G401 (cell line): Measurements from ENCODE around the gene RNF224. TPM values are rescaled to one million over a fixed set of nuclear protein-coding genes. Genes with fewer than 3 reads are reported as not detected.
A peak's percentile ranks its signal among the peaks of the same experiment; 100 is the strongest.

Experiments
- DNase-seq: peaks from one replicate; pipeline ENCODE4 v3.0.0-alpha.2; 2015; ENCODE audit warnings: low spot score
- in situ Hi-C: cut with HindIII; loops from 2 replicates; pipeline ENCODE4 v1.10.0; 2016; ENCODE audit warnings: low sequenced_read_pairs, mixed read lengths
- total RNA-seq: library from RNA; depleted of rRNA; stranded (reverse); fragments of >200 nt; shearing (Covaris generic); gene quantifications from 2 replicates; pipeline ENCODE4 v1.2.3, GENCODE V29; 2014

The RNF224 gene
- total RNA-seq, 1 experiment from 2014 or later, result not detected

DNA sequence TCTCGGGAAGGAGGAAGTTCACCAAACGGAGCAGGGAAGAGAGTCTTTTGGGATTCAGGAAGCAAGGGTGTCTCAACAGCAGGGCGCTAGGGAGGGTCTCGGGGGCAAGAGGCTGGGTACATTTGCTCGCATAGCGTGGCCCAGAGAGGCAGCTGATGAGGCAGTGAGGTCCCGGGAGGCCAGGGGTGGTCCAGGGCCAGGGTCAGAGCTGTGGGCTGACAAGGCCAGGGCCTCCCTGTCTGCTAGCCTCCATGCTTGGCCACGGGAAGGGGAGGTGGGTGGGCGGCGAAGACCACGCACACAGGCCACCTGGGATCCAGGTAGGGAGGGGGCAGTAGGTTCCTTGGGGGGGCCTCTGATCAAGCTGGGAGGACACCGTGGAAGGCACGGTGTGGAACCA is 15.8 kb upstream of the RNF224 start:
- no peak for DNase-seq
- in situ Hi-C loops, result no loop called here

DNA sequence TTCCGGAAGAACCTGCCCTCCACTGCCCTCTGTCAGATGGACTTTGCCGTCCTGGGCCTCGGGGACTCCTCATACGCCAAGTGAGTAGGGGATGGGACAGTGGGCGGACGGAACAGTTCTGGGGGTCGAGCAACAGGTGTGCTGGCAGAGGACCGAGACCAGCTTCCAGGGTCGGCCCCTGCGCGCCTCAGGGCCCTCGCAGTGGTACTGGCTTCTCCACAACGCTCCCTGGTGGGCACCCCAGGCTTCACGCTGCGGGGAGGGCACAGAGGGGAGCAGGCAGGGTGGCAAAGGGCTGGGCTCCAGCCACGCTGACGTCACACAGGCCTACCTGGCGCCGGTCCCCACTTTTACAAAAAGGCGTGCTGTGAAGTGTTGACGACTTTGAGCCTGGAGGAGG is 14.8 kb upstream of the RNF224 start:
- in situ Hi-C loops, result no loop called here

DNA sequence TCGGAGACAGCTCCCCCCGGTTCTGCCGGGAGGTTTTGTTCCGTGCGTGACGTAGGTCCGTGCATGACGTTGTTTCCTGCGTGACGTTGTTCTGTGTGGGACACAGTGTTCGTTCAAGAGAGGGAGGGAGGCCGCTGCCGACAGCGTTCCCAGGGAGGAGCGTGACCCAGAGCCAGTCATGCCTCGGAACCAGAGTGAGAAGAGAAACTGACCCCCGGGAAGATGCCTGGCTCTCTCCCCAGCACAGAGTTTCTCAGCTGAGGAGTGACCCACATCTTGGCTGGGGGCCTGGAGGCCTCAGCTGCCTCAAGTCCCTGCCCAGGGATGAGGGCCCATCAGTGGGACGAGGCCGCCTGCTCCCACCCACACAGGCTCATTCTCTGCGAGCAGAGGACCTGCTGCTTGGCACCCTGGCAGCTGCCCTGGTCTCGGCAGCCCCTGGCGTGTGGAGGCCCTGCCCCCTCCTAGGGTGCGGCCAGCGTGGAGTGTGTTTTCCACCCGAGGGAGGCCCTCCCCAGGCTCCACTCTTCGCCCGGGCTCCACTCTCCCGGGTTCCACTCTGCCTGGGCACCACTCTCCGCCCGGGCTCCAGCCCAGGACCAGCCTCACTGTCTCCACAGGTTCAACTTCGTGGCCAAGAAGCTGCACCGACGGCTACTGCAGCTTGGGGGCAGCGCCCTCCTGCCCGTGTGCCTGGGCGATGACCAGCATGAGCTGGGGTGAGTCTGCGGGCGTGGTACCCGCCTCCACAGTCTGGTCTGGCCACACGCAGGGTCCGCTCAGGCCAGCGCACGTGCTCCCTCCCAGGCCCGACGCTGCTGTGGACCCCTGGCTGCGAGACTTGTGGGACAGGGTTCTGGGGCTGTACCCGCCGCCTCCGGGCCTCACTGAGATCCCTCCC is 13.9 kb upstream of the RNF224 start:
- DNase-seq, result no peak
- in situ Hi-C loops, result no loop called here

More for the DNA sequence above, 14.8 kb upstream of the RNF224 start:
- DNase-seq, result no peak

DNA sequence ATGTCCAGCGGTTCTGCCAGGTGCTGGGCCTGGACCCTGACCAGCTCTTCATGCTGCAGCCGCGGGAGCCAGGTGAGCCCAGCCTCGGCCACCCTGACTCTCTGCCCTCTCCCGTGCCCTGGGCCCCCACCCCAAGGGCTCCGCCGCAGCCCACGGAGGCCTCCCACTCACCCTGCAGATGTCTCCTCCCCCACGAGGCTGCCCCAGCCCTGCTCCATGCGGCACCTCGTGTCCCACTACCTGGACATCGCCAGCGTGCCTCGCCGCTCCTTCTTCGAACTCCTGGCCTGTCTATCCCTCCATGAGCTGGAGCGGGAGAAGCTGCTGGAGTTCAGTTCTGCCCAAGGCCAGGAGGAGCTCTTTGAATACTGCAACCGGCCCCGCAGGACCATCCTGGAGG is 12.7 kb upstream of the RNF224 start:
- no peak for DNase-seq
- in situ Hi-C loops, result no loop called here

DNA sequence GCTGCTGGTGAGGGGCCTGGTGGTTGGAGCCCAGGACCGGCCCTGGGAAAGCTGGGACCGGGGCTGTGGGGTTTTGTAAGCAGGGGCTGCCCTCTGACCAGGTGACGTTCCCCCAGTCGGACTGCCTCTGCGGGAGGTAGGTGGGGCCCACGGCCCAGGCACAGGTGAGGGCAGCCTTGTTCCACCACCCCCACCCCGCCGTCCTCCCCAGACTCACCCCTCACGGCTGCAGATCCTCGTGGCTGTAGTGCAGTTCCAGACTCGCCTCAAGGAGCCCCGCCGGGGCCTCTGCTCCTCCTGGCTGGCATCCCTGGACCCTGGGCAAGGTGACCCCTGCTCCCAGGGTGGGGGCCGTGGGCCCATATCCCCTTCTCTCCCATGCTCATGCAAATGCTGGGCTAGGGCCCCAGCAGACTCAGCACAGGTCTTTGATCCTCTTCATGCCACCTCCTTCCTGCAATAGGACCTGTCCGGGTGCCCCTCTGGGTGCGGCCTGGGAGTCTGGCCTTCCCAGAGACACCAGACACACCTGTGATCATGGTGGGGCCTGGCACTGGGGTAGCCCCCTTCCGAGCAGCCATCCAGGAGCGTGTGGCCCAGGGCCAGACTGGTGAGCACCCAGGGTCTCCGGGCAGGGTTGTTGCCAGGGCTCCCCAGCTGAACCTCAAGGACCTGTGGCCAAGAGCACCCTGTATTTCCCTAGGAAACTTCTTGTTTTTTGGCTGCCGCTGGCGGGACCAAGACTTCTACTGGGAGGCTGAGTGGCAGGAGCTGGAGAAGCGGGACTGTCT is 11.9 kb upstream of the RNF224 start:
- in situ Hi-C loops, result no loop called here

DNA sequence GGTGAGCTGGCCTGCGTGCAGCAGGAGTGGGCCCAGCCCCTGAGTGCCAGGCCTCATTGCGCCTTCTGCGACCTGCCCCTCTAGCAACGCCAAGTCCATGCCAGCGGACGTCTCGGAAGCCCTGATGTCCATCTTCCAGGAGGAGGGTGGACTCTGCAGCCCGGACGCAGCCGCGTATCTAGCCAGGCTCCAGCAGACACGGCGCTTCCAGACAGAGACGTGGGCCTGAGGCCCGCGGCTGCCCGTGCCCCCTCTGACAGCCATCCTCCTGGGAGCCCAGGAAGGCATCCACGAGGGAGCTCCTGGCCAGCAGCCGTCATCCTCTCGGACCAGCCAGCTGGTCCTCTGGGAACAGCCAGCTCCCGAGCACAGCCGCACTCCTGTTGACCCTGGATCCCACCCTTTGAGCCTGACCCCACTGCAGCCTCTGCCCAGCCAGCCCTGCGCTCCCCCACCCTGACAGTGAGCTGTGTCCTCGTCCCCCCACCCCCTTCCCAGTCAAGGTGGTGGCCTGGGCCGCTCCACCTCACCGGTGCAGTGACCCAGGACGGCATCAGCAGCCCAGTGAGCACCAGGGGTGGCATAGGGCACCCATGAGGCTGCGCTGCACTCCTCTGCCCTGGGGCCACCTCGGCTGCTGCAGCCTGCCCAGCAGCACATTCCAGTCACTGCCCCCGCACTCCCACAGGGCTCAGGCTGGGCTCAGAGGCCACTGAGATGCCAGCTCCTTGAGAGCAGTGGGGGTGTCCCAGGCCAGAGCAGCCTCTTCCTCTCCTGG is 10.9 kb upstream of the RNF224 start:
- in situ Hi-C loops, result no loop called here

More for the DNA sequence above, 11.9 kb upstream of the RNF224 start:
- no peak for DNase-seq

DNA sequence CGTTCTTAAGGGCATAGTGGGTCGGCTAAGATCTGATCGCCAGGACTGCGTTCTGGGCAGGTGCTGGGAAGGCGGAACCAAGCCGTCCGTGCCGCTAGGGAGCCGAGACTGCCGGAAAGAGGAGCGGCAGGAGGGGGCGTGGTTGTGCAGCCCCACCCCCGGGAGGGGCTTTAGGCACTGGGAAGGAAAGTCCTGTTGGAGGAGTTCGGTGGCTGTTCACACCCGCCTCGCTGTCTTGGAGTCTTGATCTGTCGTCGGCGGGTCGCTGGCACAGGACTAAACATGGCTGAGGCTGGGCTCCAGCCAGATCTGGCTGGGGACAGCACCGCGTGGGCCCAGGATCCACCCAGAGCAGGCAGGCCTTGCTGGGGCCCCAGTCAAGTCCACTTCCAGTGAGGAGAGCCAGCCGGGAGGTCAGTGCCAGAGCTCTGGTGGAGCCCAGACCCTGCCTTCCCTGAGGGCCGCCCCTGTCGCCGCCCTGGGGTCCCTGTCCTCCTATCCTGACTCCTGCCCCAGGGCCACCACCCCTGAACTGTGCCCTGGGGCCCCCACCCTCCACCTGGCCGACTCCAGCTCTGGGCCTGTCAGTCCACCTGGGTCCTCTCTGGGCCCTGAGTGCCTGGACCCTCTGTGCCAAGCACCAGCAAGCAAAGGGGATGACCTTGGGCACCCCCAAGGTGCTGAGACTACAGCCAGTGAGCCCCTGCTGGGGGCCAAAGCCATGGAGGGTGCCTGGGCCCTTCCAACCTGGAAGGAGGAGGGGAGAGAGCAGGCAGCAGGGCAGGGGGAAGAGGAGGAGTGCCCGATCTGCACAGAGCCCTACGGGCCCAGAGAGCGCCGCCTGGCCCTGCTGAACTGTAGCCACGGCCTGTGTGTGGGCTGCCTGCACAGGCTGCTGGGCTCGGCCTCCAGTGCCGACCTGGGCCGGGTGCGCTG is 9.8 kb upstream of the RNF224 start:
- DNase-seq, result no peak
- in situ Hi-C loops, result no loop called here

More for the DNA sequence above, 10.9 kb upstream of the RNF224 start:
- DNase-seq, result no peak

DNA sequence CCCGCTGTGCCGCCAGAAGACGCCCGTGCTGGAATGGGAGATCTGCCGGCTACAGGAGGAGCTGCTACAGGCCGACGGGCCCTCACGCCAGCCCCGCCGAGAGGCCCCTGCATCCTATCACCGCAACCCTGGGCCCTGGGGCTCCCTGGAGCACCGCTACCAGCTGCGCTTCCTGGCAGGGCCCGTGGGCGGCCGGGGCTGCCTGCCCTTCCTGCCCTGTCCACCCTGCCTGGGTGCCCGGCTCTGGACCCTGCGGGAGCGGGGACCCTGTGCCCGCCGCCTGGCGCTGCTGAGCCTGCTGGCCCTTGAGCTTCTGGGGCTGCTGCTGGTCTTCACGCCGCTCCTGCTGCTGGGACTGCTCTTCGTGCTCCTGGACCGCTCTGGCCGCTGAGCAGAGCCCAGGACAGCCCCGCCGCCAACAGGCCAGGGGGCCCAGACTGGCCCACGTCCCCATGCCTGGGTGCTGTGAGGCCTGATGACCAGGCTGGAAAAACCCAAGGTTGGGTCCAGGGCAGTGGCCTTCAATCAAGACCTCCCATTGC is 9.0 kb upstream of the RNF224 start:
- in situ Hi-C loops, result no loop called here
- no peak for DNase-seq

DNA sequence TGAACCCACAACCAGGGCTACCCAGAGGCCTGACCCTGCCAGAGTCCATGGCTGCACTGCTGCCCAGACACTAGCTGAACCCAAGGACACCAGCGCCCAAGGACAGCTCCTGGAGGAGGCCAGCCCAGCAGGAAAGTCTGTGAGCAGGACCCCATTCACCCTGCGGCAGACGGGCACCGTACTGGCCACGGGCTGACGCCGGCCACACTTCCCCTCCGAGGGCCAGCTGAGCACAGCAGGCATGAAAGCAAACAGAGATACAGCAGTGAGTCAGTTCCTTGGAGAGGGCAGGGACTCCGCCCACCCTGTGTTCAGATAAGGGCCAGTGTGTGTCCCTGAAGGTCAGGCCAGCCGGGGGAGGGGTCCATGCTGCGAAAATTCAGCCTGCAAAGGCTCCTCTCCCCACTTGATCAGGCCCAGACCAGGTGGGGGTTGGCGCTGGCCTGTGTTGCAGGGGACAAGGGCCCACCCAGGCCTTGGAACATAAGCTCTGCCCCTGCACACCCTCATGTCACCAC is 8.5 kb upstream of the RNF224 start:
- no peak for DNase-seq
- in situ Hi-C loops, result no loop called here

DNA sequence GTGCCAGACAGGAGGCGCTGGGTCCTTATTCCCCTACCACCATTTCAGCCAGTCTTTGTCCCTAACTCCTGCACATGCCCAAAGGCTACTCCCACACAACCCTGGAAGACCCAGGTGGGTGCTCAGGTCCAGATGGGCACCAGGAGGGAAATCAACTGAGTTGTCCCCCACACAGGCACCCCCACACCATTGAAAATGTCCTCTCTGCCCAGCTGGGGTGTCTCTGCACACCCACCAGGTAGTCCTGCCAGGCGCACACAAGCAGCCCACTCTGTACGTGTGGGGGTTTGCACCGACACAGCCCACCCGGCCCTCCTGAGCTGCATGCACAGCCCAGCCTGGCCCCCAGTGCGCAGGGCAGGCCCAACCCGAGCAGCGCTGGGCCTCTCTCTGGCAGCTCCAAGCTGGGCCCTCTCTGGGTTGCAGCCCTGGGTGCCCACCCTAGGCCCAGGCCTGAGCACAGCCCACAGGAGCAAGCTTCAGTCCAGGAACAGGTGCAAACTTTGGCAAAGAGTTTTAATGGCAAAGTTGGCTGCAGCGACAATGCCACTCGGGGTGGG is 7.5 kb upstream of the RNF224 start:
- in situ Hi-C loops, result no loop called here

DNA sequence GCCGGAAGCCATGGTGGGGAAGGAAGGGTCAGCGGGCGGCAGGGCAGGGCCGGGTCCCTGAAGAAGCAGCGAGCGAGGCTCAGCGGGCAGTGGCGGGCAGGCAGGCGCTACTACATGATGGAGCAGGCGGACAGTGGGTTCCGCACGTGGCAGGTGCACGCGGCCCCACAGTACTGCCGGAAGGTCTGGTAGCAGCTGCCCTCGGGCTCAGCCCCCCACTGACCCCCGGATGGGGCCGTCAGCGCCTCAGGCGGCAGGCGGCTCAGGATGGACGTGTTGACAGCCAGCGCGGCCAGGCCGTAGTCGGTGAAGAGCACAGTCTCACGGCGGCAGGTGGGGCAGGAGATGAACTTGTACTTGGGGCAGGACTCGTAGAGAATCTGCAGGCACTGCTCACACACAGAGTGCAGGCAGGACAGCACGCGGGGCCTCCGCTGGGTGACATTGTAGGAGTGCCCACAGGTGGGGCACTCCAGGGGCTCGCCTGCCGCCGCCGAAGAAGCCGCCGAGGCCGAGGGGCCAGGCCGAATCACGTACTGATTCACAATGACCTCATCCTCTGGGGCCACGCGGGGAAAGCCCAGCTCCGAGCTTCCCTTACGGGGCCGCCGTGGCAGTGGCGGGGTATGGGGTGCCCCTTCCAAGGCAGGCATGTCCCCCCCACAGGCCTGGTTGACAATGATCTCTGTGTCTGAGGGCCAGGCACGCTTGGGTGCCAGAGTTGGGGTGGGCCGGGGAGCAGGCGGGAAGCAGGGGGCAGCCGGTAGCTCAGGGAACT is 6.8 kb upstream of the RNF224 start:
- in situ Hi-C loops, result no loop called here
- DNase-seq, result no peak

More for the DNA sequence above, 7.5 kb upstream of the RNF224 start:
- DNase-seq, result no peak

DNA sequence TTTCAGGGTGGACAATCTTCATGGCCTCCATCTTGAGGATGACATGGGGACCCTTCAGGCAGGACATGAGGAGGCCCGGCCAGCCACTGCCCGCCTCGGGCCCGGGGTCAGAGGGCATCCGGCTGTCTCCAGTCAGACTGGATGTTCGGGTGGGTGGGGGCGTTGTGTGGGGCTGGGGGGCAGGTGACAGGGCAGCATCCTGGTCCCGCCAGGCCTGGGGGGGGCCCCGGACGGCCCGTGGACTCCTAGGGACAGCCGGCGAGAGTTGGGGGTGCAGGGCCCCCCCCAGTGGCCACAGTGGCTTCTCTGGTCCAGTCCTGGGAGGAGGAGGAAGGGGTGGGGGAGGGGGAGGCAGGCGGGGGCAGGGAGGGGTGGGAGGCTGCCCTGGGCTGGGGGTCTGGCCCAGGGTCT is 6.2 kb upstream of the RNF224 start:
- in situ Hi-C loops, result no loop called here
- no peak for DNase-seq

DNA sequence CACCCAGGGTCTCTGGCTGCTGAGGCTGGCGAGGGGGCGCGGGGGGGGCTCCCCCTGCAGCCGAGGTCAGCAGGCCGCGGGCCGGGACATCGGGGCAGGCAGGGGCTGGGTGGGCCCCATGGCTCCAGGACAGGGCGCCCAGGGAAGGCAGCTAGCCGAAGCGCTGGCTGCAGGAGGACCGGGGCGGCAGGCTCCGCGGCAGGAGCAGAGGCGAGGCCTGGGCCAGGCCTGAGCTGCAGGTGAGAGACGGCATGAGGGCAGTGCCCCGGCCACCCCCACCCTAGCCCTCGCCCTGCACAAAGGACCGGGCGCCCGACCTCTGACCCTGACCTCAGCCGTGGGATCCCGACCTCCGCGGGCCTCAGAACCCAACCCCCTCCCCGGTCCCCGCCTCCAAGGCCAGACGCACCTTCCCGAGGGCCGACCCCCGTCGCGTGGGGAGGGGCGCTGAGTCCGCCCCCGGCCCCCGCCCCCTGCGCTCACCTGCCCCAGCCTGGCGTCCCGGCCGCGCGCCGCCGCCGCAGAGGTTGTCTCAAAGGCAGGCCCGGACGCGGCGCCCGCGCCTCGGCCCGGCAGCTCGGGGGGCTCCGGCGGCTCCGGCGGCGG is 5.7 kb upstream of the RNF224 start:
- DNase-seq, result no peak
- in situ Hi-C loops, result no loop called here

DNA sequence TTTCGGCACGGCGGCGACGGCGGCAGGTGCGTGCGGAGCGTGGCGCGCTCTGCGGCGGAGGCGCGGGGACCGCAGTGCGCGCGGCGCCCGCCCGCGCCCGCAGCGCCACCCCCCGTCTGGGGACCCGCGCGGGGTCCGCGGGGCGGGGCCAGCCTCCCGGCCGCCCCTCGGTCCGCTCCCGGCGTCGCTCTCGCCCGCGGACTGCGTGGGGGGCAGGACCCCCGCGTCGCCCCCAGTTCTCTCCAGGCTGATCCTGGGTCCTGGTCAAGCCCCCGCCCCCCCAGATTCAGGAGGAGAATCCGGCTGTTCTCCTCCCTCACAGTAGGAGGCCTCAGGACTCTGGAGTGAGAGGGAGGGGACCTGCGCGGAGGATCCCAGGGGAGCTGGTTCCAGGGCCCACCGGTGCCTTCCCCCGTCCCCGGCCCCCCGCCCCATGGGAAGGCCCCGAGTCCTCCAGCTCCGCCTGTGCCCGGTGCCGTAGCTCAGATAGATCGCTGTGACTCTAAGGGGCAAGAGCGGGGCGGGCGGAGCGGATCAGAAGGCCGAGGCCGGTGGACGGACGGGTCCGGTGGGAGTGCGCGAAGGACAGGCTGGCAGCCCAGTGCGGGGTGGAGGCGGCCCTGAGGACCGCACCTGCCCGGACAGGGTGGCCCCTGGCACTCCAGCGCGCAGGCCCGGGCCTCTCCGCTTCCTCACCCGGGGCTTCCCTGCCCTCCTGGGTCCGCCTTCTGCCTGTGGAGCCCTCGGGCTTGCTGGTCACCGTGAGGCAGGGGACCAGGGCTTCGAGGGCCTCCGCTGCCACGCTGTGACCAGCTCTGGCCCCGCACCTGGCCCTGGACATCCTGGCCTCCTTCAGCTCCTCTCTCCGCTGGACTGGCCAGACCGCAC is 4.9 kb upstream of the RNF224 start, which contains the start of gene RNF208:
Gene RNF208 (minus strand): TSS at position 51 of the 888 bp plus-strand sequence. CDS start 1,028 bp downstream, outside the sequence.
- DNase-seq, result no peak
- in situ Hi-C loops, result no loop called here

DNA sequence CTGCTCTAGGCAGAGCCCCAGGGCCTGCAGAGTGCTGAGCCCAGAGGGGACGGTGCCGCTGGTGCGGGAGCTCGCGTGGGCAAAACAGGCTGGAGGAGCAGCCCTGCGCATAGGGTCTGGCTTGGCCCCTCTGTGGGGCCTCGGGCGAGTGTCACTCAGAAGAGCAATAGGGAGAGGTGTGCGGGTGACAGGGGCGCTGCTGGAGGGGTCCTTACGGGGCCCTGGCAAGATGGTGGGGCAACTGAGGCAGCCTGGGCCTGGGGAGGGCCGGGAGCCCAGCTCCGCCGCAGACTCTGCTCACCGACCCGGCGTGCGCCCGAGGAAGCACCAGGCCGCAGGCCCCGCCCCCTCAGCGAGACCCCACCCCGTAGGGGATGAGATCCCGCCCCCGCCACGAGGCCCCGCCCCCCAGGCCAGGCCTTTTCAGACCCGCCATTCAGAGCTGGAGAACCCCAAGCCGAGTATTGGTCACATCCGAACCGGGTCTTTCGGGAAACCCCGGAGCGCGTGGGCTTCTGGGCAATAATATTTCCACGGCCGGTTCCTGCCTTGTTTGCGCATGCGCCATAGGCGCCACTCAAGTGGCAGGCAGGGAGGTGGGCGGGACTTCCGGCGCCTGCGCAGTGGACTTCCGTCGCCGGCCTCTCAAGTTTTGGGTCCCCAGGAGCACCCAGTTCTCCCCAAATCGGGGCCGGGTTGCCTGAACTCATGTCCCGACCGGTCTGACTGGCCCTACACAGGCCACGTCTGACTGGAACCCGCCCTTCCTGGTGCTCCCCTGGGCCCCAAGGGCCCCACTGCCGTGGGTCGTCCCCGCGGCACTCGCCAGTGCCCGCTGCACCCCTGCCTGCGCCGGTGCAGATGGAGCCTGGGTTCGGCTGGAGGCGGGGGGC is 4.0 kb upstream of the RNF224 start:
- in situ Hi-C loops, result no loop called here
- DNase-seq, result peak; percentile 97
